Stimulated activated CD8-positive, alpha-beta memory T cell treated with anti-CD3 and anti-CD28 coated beads, Interleukin-7, amount 100 ng/mL, for 1 hour (primary cell): ENCODE data around the gene N4BP3.

Experiments used
- DNase-seq, 2 donors: peaks; one replicate each; pipeline ENCODE4 v3.0.0-alpha.2; 2020; ENCODE audit warnings: low read depth in 2 of 2

N4BP3 gene

DNA sequence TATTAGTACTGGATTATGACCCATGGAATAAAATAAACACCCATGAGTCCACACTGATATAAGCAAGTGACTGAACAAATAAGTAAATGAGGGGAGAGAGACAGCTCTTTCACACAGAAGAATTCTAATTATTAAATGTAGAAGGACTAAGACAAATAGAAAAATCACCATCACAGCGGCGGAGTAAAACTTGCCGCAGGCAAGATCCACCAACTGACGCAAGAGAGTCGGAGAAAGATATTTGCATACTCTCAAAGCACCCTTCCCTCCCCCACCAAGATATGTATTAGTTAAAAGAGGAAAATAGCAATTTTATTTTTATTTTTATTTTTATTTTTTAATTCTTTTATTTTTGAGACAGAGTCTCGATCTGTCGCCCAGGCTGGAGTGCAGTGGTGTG is 14.6 kb upstream of the N4BP3 start:
- DNase-seq: no peak

DNA sequence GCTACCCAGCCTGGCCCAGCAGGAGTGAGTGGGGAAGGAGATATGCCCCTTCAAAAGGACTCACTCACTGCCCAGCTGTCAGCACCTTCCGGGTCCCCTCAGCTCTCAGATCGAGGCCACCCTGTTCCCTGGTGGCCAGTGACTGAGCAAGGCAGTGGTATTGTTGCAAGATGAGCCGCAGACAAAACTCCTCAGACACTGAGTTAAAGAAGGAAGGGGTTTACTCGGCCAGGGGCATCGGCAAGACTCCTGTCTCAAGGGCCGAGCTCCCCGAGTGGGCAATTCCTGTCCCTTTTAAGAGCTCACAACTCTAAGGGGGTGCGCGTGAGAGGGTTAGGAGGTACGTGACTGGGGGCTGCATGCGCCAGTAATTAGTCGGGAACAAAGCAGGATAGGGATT is 9.7 kb upstream of the N4BP3 start:
- DNase-seq: no peak

DNA sequence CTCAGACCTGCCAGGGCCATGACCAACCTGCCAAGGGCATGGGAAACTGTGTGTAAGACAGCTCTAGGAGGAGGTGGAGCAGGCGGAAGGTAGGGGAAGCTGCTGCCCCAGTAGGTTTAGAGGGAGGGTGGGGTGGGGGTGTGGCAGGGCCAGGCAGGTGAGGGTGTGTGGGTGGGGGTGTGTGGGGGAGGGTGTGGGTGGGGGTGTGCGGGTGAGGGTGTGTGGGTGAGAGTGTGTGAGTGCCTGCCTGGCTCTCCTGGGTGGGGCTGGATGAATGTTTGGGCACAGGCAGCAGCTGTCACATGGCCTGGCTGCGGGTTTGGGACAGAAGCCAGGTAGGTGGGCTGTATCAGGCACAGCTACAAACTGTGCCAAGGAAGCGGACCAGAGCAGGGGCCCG is 8.8 kb upstream of the N4BP3 start:
- DNase-seq: no peak

DNA sequence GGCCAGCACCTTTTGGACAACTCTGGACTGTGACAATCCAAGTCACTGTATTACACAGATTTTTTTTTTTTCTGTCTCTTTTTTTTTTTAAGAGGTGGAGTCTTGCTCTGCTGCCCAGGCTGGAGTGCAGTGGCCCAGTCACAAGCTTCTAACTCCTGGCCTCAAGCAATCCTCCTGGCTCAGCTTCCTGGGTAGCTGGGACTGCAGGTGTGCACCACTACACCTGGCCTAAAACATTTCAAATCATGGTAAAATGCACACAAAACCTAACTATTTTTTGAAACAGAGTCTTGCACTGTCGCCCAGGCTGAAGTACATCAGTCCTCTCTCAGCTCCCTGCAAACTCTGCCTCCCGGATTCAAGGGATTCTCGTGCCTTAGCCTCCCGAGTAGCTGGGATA is 7.2 kb upstream of the N4BP3 start:
- DNase-seq: no peak

DNA sequence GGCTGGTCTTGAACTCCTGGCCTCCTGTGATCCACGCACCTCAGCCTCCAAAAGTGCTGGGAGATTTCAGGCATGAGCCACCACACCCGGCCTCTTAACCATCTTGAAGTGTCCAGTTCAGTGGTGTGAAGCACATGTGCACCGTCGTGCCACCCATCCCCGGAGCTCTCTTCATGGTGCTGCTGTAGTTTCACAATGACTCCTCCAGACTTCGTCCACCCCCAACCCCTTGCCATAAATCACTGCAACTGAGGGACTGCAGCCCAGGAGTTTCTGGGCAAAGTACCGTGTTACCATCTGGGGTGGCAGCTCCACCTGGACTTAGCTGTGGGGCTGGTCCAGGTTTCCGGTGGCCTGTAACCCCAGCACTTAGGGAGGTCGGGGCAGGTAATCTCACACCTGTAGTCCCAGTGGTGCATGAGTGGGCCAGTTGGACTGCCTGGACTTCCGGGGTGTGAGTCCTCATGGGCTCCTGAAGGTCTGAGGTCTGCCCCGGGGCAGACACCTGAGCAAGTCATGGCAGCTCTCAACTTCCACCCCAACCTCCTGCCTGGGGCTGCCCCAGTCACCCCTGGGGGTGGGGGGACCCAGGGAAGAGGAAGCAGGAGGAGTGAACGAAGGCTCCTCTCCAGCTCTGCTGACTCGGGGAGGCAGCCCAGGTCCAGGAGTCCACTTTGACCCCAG is 6.6 kb upstream of the N4BP3 start:
- no peak for DNase-seq

DNA sequence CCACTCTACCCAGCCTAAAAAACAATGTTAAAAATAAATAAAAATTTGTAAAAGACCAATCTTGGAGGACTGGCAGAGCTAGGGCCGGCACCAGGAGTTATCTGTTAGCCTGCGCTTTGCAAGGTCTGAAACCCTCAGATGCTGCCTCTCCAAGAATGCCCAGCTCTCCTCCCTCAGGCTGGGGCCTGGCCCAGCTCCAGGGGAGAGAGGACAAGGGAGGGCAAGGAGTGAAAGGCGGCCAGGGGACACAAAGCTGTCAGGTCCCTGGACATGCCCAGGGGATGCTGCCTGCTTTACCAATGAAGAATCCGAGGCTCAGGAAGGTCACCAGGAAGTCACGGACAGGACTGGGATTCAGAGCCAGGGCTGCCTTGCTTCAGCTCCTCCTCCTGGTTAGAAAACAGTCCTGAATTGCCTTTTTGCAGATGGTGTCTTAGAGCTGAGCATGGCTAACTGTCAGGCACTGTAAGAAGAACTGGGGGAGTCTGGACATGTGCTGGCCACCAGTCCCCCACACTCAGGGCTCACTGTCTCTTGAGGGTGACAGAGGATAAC is 5.5 kb upstream of the N4BP3 start:
- no peak for DNase-seq

DNA sequence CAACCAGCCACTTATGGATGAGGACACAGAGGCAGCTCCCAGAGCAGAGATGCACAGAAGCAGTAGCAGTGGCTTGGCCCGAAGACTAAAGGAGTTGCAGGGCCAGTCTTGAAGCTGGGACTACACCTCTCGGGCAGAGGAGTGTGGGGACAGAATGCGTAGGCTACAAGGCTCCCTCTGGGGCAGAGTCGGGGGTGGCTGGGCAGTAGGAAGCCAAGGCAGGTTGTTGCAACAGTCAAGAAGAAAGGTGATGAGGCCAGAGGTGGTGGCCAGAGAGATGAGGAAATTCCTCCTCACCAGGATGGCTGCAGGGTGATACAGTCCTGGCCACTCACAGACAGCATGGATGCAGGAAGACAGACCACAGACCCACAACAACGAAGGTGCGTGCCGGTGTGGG is 4.9 kb upstream of the N4BP3 start:
- no peak for DNase-seq

DNA sequence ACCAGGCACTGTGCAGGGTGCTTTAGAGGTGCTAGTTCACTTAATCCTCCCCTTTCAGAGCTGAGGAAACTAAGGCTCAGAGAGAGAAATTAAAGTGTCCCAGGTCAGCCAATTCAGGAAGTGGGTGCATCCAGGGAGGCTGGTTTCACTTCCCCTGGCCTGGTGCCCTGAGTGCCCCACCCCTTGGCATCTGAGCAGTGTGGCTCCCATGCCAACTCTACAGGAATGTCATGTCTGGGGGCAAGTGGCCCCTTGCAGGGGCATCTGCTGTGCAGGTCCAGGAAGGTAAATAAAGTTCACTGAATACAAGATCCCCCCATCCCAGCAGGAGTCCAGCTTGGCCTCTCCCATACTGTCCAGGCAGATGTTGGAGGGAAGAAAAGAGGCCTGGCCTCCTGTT is 4.4 kb upstream of the N4BP3 start:
- no peak for DNase-seq

DNA sequence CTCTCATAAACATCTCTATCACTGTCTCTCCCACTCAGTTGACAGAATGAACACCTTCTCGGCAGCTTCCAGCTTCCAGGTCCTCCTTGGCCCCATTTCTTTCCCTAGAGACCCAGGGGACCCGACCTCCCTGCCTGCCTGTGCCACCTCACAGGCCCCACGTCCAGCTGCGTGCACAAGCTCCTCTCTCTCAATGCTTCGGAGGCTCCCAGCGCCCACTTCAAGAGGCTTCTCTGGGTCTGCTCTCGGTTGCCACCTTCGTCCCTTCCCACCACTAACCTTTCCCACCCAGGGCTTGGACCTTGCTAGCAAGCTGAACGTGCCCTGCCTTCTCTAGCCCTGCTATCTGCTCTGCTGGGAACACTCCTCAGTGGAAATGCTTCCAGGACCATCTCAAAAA is 2.8 kb upstream of the N4BP3 start:
- no peak for DNase-seq

DNA sequence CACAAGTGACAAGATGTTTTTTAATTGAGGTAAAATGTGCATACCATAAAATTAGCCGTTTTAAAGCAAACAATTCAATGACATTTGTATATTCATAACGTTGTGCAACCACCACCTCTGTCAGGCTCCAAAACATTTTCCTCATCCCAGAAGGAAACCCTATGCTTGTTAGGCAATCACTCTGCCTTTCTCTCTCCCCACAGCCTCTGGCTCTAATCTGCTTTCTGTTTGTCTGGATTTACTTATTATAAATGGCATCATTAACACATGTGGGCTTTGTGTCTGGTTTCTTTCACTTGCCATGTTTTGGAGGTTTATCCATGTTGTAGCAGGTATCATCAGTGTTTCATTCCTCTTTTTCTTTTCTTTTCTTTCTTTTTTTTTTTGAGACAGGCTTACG is 1.4 kb upstream of the N4BP3 start:
- DNase-seq: no peak

DNA sequence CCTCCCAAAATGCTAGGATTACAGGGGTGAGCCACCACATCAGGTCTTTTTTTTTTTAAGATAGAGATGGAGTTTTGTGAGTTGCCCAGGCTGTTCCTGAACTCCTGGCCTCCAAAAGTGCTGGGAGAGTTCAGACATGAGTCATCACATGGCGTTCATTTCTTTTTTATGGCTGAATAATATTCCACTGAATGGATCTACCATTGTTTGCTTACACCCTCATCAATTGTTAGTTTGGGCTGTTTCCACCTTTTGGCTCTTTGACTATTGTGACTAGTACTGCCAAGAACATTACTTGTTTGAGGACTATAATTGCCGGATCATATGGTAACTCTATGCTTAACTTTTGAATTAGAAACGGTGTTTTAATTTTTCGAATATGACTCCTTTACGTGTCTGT is 787 bp upstream of the N4BP3 start:
- no peak for DNase-seq

DNA sequence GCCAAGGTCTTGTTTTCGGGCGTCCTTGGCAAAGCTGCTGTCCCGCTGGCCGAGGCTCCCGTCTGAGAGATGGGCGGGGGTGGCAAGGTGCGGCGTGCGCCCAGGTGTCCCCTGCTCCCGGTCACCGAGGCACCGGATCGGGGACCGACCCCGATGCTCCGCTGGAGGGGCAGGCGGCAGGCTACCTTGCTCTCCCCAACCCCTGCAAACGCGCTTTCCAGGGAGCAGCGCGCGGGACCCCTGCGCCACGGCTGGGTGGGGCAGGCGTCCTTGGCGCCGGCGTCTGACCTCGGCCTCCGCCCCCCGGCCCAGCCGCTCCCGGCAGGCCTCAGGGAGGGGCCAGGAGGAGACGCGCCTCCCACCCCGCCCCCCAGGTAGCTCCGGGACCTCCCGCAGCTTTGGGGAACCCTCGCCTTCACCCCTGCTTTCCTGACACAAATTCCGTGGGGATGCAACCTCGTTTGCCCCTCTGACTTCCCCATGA is 551 bp downstream of the N4BP3 start:
- DNase-seq: no peak

DNA sequence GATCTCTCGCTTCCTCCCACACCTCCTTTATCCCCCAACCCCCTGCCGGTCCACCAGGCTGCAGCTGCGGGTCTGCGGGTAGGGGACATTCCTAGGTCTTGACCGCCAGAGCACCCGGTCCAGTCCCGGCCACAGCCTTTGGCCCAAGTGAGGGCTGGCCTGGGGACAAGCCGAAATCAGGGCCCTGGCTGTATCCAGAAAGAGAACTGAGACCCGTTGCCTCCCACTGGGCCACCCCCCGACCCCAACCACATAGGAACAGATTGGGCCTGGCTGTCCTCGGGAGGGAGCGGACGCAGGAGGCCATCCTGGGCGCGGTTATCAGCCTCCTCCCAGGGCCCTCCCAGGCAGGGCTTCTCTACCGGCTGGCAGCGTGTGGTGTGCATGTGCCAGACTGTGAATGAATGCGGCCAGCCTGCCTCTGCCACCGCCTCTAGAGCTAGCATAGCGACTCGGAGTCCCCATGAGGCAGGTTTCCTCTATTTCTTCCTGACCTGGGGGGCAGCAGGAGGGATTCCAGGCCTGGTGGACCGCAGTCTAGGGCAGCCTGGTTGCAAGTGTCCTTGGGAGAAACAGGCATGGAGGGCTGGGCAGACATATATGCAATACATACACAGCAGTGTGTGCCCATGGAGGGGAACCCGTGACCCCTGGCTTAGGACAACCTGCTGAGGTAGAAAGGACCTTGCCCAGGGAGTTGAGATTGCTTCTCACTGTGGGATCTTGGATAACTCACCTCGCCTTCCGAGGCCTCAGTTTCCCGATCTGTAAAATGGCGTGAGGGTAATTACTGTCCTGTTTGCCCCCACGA is 1.2 kb downstream of the N4BP3 start:
- peak; percentile 30 to 33 for DNase-seq

DNA sequence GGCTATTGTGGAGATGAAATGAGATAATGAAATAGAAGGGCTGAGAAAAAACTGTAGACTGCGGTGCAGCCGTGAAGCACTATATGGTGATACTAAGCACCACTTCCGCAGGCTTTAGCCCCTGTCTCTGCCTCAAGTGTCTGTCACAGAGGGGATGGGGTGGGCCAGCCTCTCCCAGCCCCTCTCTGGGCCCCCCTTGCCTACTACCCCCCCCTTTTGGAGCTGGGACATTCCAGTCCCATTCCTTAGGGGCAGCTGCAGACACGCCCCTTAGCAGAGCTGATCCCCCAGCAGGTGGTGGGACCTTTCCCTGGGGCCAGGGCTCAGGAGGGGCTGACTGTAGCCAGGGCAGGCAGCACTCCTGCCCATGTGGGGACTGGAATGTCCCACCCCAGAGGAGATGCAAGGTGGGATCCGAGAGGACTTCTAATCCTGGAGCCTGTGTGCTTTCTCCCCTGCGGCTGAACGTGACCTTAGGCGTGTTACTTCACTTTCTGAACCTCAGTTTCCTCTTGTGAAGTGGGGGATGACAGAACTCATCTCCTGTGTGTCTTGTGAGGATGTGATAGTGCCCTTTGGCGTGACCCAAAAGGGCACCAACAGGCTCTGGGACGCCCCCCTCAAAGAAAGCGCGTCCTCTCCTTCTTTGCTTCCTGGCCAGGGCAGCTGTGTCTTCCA is 1.9 kb downstream of the N4BP3 start:
- no peak for DNase-seq

DNA sequence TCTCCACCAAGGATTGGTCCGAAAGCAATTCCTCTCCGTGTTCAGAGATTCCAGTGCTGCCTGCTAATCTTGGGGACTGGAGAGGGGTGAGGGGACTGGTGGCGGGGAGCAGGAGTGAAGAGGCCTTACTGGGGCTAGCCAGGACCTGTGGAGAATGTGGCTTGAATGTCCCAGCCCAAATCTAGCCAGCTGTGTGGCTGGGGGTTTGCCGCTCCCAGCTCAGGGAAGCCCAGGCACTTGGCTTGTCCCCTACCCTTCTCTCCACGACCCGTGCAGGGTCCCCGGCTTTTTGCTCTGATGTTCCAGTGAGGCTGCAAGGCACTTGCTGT is 2.4 kb downstream of the N4BP3 start:
- DNase-seq: no peak

DNA sequence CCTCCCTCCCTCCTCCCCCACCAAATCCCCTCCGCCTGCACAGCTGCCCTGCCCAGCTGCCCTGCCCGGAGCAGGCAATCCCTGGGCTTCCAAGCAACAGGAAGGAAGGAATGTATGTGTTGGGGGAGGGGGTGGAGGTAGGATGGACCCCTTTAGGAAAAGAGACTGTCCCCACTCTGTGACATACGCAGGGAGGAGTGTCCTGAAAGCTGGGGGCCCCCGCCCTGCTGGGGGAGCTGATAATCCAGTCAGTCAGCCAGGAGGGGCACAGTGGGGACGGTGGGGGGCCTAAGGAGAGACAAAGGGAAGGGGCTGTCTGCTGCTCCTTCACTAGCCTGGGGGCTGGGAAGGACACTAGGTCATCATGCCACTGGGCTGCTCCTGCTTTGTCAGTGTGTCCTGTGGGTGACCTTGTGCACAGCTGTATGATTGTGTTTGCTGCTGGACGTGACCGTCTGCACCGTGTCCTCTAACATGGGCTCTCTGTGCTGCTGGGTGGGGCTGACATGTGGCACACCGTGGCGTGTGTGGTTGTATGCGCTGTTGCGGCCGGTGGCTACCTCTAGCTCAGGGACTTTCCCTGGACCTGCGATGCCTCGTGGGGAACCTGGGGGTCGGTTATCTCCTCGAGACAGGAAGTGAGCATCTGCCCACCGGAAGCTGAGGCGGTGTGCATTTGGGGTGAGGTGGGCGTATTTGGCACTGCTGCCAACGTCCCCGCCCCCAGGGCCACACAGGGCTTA is 3.0 kb downstream of the N4BP3 start:
- peak; percentile 43 to 67 for DNase-seq

DNA sequence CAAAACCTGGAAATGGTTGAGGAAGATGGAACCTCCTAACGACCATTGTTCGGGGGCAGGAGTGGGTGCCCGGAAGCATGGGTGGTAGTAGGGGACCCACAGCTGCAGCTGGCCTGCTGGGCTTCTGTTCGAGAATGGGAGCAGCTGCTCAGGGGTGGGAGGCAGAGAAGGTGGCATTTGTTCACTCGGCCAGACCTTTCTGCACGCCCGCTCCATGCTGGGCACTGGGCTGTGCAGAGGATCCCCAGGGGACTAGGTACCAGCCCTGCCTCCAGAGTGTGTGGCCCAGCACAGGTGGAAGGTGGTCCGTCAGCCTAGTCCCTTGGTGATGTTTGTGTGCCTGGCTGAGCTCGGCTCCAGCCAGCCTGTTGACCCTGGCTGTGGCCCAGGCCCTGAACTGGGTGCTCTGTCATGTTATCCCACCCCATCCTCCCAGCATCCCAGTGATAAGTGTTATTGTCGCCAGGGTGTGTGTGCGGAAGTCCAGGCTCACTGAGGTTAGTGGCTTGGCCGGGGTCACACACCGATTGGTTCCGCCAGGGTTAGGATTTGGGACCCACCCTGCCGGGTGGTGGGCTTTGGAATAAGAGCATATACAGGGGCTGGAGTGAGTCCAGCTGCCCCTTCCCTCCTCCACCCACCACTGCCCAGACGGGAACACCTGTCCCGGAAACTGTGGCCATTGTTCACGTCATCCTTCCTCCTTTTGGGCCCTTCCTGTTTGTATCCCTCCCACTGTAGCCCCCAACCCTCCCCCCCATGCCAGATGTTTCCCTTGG is 4.8 kb downstream of the N4BP3 start:
- no peak for DNase-seq

DNA sequence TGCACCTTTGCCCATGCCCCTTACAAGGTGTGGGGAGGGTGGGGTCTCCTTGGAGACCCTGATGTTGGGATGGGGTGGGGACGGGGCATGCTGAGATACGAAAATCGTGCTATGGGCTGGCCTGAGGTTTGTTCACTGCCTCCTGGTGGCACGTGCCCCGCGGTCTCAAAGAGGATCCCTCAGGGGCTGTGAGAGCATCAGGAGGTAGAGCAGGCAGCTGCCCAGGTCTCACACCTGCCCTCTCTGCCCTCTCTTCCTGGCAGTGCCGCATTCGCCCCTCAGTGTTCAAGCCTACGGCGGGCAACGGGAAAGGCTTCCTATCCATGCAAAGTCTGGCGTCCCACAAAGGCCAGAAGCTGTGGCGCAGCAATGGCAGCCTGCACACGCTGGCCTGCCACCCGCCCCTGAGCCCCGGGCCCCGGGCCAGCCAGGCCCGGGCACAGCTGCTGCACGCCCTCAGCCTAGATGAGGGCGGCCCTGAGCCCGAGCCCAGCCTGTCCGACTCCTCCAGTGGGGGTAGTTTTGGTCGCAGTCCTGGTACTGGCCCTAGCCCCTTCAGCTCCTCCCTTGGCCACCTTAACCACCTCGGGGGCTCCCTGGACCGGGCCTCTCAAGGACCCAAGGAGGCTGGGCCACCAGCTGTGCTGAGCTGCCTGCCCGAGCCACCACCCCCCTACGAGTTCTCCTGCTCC is 6.7 kb downstream of the N4BP3 start:
- DNase-seq: no peak

DNA sequence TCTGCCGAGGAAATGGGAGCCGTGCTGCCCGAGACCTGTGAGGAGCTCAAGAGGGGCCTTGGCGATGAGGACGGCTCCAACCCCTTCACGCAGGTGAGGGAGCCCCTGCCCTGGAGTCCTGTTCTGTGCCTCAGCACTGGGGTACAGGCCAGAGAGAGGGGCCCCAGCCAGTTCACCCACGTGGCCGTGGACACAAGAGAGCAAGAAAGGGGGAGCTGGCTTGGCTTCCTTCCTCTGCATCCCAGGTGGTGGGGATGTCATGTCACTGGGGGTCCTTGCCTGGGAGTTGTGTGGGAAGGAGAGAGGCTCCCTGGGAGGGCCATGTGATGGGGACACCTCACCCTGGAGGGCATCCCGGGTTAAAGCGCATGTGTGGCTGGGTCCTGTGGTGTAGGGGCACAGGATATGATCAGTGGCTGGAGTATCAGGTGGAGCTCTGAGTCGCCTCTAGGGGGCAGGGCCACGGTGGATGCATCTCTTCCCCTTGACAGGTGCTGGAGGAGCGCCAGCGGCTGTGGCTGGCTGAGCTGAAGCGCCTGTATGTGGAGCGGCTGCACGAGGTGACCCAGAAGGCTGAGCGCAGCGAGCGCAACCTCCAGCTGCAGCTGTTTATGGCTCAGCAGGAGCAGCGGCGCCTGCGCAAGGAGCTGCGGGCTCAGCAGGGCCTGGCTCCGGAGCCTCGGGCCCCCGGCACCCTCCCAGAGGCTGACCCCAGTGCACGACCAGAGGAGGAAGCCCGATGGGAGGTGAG is 7.5 kb downstream of the N4BP3 start:
- DNase-seq: peak; percentile 36 to 51
